Activated naive CD8-positive, alpha-beta T cell treated with anti-CD3 and anti-CD28 coated beads, Interleukin-2, amount 50 U/mL, for 24 hours (primary cell): ENCODE measurements around the gene MED13L.
A peak's percentile ranks its signal among the peaks of the same experiment; 100 is the strongest.

Source experiments
- ATAC-seq: fragments of 150-1000 bp; cut with Tn5 transposase; one replicate; pipeline ENCODE4 v1.10.0; 2021
- DNase-seq: peaks from one replicate; pipeline ENCODE4 v3.0.0; 2021
- H3K27ac Mint-ChIP-seq: one replicate; pipeline ENCODE4 v1.8.0; 2021; ENCODE audit warnings: mild to moderate bottlenecking, mixed read lengths
- H3K27me3 Mint-ChIP-seq: one replicate; pipeline ENCODE4 v1.8.0; 2021; ENCODE audit warnings: mixed read lengths
- H3K36me3 Mint-ChIP-seq: one replicate; pipeline ENCODE4 v1.8.0; 2021; ENCODE audit warnings: low read depth, mixed read lengths
- H3K4me1 Mint-ChIP-seq: one replicate; pipeline ENCODE4 v1.8.0; 2021; ENCODE audit warnings: mixed read lengths
- H3K4me3 Mint-ChIP-seq: one replicate; pipeline ENCODE4 v1.8.0; 2021; ENCODE audit warnings: mild to moderate bottlenecking, moderate library complexity, mixed read lengths
- H3K9me3 Mint-ChIP-seq: one replicate; pipeline ENCODE4 v1.8.0; 2021; ENCODE audit warnings: mixed read lengths

MED13L gene

DNA sequence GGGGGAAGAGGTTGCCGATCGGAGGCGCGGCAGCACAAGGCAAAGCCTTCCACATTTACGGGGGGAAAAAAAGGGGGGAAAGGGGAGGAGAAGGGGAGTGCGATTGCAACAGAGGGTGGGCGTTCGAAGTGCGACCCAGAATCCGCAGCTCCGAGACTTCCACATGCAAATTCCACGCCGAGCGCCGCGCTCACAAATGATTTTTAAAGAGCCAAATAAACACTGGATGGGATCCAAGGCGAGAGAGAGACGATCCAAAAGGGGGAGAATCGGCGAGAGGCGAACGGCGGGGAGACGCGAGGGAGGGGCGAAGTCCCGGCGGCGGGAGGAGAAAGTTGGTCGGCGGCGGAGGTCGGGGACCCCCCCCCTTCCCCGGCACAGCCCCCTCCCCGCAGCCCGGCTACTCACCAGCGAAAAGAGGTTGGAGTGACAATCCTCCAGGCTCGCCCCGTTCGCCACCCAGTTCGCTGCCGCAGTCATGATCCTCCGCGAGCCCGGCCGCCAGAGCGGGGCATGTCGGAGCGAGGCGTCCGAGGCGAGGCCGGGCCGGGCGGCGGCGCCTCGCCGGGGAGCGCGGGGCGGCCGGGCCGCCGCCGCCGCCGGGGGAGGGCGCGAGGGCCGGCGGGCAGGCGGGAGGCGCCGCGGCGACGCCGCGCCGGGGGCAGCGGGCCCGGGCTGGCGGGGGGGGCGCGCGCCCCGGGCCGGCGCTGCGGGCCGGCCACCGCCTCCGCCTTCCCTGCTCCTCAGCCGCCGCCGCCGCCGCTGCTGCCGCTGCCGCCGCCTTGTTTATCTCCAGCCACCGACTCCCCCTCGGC lies 634 bp downstream of the MED13L start:
- Mint-ChIP-seq H3K36me3 (peaks cover 2% of the 10 kb centered on the region), H3K4me1 (peaks cover 36% of the 10 kb centered on the region), H3K4me3 (peak overlapping the region; percentile 96), H3K9me3 (no peaks in the 10 kb centered on the region), H3K27ac (peak overlapping the region; percentile 90), H3K27me3 (no peaks in the 10 kb centered on the region)
- ATAC-seq: peak; percentile 26
- DNase-seq: peak; percentile 65

DNA sequence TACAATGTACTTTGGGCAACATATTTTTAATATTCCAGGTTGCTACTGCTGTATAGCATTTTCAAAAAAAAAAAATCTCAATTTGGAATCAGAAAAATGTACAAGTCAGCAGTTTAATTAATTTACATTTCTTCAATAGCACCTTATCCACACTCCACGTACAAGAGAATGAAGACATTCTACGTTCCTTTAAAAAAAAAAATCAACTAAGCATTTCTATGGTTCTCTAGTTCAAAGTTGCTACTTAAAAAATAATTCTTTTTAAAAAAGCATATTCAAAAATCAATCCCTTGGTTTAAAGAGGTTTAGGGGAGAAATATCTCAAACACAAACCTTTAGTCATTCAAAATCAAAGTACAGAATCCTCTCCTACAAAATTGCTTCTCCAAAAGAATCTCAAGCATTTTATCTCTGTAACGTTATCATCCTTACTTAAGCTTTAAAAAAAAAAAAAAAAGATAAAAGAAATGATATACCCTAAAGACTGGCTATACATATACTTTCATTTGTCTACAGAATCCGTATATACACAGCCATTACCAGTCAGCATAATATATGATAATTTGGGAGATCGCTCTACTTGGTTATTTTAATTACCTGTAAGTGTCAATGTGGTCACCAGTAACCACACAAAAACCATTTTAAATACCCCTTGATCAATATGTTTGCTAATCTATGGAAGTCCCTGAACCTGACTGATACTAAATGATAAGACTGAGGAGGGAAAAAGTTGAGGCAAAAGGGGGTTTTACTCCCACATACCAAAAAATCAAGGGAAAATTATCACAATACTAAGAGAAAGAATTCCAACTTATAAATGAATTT lies 2.7 kb downstream of the MED13L start:
- H3K27ac Mint-ChIP-seq: no peak overlapping the region
- peak overlapping the region; percentile 96 for H3K4me3 Mint-ChIP-seq
- H3K36me3 Mint-ChIP-seq: peaks cover 5% of the 10 kb centered on the region
- DNase-seq (no peak), ATAC-seq (no peak)
- H3K9me3 Mint-ChIP-seq: no peaks in the 10 kb centered on the region
- peaks cover 45% of the 10 kb centered on the region for H3K4me1 Mint-ChIP-seq
- H3K27me3 Mint-ChIP-seq: no peaks in the 10 kb centered on the region

DNA sequence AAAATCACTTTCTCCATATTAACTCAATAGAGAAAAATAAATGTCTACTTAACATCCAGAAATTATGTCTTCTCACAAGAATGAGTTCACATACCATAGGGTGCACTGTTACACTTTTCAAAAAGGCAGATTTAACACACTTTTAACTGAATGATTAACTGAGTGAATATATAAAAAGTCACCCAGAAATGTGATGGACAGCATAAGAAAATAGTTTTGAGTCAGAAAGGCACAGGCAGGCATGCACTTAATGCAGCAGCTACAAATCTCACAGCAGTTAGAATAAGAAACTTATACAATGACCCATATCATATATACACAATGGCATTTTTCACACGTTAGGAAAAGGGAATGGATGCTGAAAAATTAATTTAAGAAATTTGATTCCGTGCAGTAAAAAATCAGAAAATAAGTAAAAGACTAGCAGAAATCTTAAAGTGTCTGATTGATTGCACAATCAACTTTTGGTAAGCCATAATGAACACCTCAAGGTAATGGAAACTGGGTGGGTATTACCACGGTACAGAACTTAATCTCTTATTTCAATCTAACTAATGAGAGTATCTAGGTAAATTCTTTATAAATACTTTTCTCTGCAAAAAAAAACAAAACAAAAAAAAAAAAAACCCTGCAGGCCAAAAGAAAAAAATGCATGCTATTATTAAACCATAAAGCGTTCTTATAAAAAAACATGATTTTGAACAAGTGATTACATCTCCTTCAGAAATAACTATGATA lies 3.5 kb downstream of the MED13L start:
- Mint-ChIP-seq H3K27me3 (no peaks in the 10 kb centered on the region), H3K4me1 (peaks cover 50% of the 10 kb centered on the region), H3K9me3 (no peaks in the 10 kb centered on the region), H3K27ac (no peak overlapping the region), H3K4me3 (peak overlapping the region; percentile 5), H3K36me3 (peaks cover 5% of the 10 kb centered on the region)
- ATAC-seq: no peak
- no peak for DNase-seq

DNA sequence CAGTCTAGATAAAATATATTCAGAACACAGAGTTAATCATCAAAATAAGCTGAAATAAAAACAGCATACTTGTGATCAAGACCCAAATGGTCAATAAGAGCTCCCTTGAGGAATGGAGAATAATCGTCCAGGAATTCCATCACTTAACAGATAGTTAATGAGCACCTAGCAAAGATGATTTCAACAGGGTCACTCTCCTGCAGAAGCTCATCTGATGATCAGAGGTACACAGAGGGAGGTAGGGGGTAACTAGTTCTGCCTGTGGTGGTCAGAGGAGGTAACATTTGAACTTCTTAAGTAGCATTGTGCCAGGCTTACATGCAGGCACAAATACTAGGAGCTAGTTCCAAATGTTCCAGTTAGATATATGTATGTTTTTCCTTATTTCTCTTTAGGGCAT lies 9.5 kb downstream of the MED13L start:
- no peak overlapping the region for H3K4me3 Mint-ChIP-seq
- ATAC-seq (no peak), DNase-seq (no peak)
- H3K4me1 Mint-ChIP-seq: peaks cover 20% of the 10 kb centered on the region
- H3K27me3 Mint-ChIP-seq: no peaks in the 10 kb centered on the region
- H3K27ac Mint-ChIP-seq: no peak overlapping the region
- peaks cover 3% of the 10 kb centered on the region for H3K36me3 Mint-ChIP-seq
- H3K9me3 Mint-ChIP-seq: no peaks in the 10 kb centered on the region

DNA sequence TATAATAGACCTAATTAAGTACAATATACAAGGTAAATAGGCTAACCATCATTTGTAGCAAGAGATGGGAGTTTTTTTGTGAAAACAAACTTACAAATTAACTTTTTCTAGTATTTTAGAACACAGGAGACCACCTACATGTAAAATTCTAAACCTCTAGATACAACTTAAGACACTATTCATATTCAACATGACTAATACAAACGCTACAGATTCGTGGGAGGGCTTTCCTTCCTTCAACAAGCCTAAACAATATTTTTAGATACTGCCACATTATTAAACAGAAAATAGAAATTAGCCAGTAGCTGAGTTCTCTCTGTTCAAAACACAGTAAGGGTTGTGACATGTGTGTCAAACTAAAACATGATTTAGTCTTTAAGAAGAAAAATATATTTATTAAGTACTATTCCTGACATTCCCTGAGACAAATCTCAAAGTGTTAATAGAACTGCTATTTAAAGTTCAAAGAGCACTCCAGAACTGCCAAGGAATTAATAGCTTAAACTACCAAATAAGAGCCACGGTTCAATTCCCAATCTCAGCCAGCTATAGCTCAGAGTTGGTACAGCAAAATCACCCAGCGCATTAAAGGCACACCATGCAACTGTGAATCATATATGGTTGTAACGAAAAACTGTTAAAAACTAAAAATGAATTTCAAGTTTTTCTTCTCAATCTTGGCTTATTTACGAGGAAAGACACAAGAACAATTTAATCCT lies 10.7 kb downstream of the MED13L start:
- Mint-ChIP-seq H3K4me1 (peaks cover 27% of the 10 kb centered on the region), H3K4me3 (no peak overlapping the region), H3K9me3 (no peaks in the 10 kb centered on the region), H3K27ac (no peak overlapping the region), H3K36me3 (peaks cover 3% of the 10 kb centered on the region), H3K27me3 (no peaks in the 10 kb centered on the region)
- DNase-seq: no peak
- no peak for ATAC-seq

DNA sequence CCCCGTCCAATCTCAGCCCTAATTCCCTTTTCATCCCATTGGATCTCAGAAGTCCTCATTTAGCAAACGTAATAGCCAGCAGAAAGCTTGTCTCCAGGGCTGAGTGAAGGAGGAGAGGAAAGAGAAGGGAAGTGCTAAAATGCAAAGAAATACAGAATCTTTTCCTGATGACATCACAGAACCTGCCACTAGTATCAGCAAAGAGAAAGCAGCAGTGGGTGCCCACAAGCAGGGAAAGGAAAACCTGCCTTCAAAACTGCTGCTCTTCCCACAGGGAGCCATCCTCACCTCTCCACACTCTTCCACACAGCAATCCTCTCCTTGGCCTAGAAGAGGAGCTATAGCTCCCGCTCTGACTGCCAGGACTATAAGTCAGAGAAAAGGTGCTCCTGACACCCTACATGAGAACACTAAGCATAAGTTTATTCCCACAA lies 11.3 kb downstream of the MED13L start:
- Mint-ChIP-seq H3K27me3 (no peaks in the 10 kb centered on the region), H3K4me1 (peaks cover 28% of the 10 kb centered on the region), H3K36me3 (no peaks in the 10 kb centered on the region), H3K4me3 (no peak overlapping the region), H3K9me3 (no peaks in the 10 kb centered on the region), H3K27ac (no peak overlapping the region)
- ATAC-seq: no peak
- DNase-seq: no peak

DNA sequence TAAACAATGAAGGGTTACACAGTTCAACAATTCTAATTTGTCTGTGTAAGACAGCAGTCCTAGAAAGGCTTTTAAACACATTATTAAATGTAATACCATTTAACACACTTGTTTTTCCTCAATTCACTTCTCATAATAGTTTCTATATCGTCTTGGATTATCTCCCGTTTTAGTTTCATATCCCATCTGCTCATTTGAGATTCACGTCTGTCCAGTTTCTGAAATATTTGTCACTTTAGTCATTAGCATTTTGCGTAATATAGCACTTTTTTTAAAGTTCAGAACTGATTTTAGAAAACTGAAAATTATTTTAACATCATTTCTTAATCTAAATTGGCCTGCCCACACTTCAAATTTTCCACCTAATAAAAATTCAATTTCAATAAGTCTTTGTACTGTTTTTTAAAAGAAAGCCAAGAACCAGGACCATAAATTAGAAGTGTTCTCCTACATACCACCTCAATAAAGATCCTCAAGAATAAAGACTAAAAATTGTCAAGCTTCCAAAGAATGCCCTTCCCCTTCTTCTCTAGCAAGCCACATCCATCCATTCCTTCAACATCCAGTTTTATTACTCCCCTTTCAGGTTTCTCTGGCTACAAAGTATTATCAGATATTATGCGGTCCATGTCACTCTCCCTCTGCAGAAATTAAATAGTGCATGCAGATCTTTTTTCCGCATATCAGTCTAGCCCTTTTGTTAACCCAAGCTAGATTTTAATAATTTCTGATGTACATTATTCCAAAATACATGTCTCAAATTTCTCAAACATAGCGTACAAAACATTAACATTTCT lies 11.9 kb downstream of the MED13L start:
- H3K4me1 Mint-ChIP-seq: peaks cover 34% of the 10 kb centered on the region
- ATAC-seq (no peak), DNase-seq (no peak)
- no peak overlapping the region for H3K27ac Mint-ChIP-seq
- H3K27me3 Mint-ChIP-seq: no peaks in the 10 kb centered on the region
- no peaks in the 10 kb centered on the region for H3K9me3 Mint-ChIP-seq
- no peak overlapping the region for H3K4me3 Mint-ChIP-seq
- H3K36me3 Mint-ChIP-seq: no peaks in the 10 kb centered on the region

DNA sequence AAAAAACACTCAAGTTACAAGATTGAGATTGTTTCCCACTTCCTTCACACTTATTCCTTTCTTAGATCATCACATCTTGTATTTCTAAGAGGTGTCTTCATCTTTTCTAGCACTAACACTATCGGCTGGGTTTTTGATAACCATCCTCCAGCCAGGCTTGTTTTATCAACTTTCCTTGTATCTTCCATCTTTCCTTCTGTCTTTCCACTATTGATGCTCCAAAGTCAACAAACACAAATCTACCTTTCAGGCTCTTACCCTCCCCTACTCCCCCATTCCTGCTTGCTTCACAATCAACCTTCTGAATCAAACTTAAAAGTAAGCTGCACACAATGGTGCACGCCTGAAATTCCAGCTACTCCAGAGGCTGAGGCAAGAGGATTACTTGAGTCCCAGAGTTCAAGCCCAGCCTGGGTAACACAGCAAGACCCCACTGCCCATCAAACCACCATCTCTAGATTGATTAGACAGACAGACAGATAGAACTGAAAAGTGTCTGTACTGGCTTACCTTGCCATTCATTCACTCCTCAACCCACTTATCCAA lies 12.9 kb downstream of the MED13L start:
- H3K4me1 Mint-ChIP-seq: peaks cover 35% of the 10 kb centered on the region
- H3K9me3 Mint-ChIP-seq: no peaks in the 10 kb centered on the region
- DNase-seq: no peak
- no peaks in the 10 kb centered on the region for H3K36me3 Mint-ChIP-seq
- H3K27ac Mint-ChIP-seq: peak overlapping the region; percentile 4
- no peak for ATAC-seq
- no peaks in the 10 kb centered on the region for H3K27me3 Mint-ChIP-seq
- no peak overlapping the region for H3K4me3 Mint-ChIP-seq

DNA sequence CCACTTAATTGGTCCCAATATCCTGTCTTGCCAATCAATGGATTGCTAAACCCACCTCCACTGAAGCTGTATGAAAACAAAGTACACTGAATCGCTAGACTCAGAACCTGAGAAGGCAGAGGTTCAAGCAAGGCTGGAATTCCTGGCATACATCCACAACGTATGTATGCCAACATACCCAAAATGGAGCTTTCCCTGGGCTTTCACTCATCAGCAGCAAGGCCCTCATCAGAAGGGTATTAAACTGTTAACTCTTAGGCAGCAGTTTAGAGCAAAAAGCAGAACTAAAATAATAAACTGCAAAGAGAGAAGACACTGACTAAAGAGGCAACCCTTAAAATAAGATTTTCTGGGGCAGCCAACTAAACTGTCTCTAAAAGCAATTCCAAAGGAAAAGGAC lies 13.6 kb downstream of the MED13L start:
- Mint-ChIP-seq H3K9me3 (no peaks in the 10 kb centered on the region), H3K4me1 (peaks cover 36% of the 10 kb centered on the region), H3K27me3 (no peaks in the 10 kb centered on the region), H3K4me3 (no peak overlapping the region), H3K36me3 (no peaks in the 10 kb centered on the region), H3K27ac (no peak overlapping the region)
- DNase-seq: no peak
- no peak for ATAC-seq

DNA sequence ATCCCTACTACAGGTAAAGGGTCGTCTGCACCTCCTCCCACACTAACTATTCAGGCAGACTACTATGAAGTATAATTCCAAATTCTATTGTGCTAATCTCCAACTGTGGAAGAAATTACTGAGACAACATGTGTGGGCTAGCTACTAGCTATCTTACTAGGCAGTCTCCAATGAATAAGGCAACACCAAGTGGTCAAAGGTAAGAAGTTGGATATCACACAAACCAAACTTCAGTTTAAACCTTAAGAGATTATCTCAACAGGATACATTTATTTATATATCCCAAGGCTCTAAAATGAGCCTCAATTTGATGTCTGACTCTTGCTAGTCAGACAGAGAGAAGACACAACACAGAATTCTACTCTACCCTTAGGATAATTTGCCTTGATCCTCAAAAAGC lies 14.1 kb downstream of the MED13L start:
- Mint-ChIP-seq H3K4me1 (peaks cover 39% of the 10 kb centered on the region), H3K9me3 (no peaks in the 10 kb centered on the region), H3K36me3 (no peaks in the 10 kb centered on the region), H3K27ac (no peak overlapping the region), H3K4me3 (no peak overlapping the region), H3K27me3 (no peaks in the 10 kb centered on the region)
- ATAC-seq (no peak), DNase-seq (no peak)

DNA sequence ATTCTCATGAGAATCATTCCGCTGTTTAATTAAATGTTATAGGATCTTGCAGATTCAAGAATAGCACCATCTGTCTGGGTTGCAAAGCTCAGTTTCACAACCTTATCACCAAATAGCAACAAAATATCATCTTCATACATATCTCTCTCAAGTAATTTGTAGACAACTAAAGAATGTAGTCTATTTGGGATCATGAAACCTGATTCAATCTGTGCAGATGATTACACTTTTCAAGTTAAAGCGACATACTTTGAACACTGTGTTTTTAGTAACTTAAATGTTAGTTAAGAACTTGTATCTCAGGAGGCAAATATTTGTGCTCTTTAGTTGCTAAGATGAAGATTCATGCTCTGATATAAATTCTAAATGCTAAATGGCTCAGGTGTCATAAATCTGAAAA lies 14.8 kb downstream of the MED13L start:
- no peak overlapping the region for H3K4me3 Mint-ChIP-seq
- ATAC-seq: no peak

DNA sequence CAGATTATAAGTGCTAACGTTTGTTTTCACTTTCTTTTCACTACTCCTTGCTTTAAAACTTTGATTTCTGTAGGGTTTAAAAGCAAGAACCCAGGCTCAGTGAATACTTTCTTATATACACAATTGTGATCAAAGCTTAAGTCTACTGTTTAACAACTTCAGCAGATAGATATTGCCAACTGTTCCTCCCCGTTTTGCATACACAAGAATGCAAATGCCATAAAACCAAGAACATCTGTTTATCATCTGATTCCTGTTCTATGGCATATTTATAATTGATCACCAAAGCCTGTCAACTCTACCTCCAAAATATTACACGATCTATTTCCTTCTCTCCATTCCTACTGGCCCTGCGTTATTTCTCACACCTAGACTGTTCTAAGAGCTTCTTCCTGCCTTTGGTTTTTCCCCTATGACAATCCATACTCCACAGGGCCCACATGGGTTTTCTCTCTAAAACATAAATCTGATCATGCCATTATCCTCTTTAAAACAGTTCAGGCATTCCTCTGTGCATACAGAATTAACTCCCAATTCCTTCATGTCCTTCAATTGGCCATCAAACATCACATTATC lies 15.9 kb downstream of the MED13L start:
- H3K4me3 Mint-ChIP-seq: no peak overlapping the region

More for the DNA sequence above, 14.8 kb downstream of the MED13L start:
- Mint-ChIP-seq H3K9me3 (no peaks in the 10 kb centered on the region), H3K36me3 (no peaks in the 10 kb centered on the region), H3K4me1 (peaks cover 45% of the 10 kb centered on the region), H3K27ac (no peak overlapping the region), H3K27me3 (no peaks in the 10 kb centered on the region)
- no peak for DNase-seq

More for the DNA sequence above, 15.9 kb downstream of the MED13L start:
- H3K4me1 Mint-ChIP-seq: peaks cover 54% of the 10 kb centered on the region
- DNase-seq: no peak
- no peak for ATAC-seq
- no peak overlapping the region for H3K27ac Mint-ChIP-seq
- H3K9me3 Mint-ChIP-seq: no peaks in the 10 kb centered on the region
- no peaks in the 10 kb centered on the region for H3K36me3 Mint-ChIP-seq
- H3K27me3 Mint-ChIP-seq: no peaks in the 10 kb centered on the region
